Renal pelvis (tissue), 4 donors: ENCODE measurements around the gene REC114. TPM values are rescaled to one million over a fixed set of nuclear protein-coding genes. Genes with fewer than 3 reads are reported as not detected.
"Not testable (repeated sequence)": the region's sequence is repeated elsewhere in the genome, so short reads cannot be mapped to it uniquely, and the experiment has no call there.

Experiments
- DNase-seq: peaks from one replicate; pipeline ENCODE4 v3.0.0-alpha.2; 2013
- polyA plus RNA-seq, 3 donors: library from polyadenylated mRNA; unstranded; fragments of 120-200 nt; gene quantifications; one replicate each; pipeline ENCODE4 v1.2.1, GENCODE V29; 2013; ENCODE audit not compliant: insufficient read length in 3 of 3

REC114 gene
- polyA plus RNA-seq, 3 donors = 0.55 TPM; not detected in 2

- no peak for DNase-seq
Measured at GRCh38 chr15:73524919-73525318, 82.0 kb downstream of the REC114 start.

GRCh38 chr15:73527598-73527997 lies 84.6 kb downstream of the REC114 start:
- no peak for DNase-seq

- DNase-seq = no peak
Measured at GRCh38 chr15:73530649-73531048, 87.7 kb downstream of the REC114 start.

- no peak for DNase-seq
Measured at GRCh38 chr15:73538123-73538522, 95.2 kb downstream of the REC114 start.

GRCh38 chr15:73538563-73539211 lies 95.7 kb downstream of the REC114 start:
- DNase-seq = no peak

GRCh38 chr15:73539212-73540128 lies 96.5 kb downstream of the REC114 start:
- no peak for DNase-seq

- DNase-seq = no peak
Measured at GRCh38 chr15:73540161-73540560, 97.2 kb downstream of the REC114 start.

GRCh38 chr15:73541479-73541878 lies 98.5 kb downstream of the REC114 start:
- DNase-seq = no peak

GRCh38 chr15:73548925-73549324 lies 106.0 kb downstream of the REC114 start:
- DNase-seq = not testable (repeated sequence)

- no peak for DNase-seq
Measured at GRCh38 chr15:73550190-73550589, 107.2 kb downstream of the REC114 start.

GRCh38 chr15:73555080-73555479 lies 112.1 kb downstream of the REC114 start:
- DNase-seq = no peak

- DNase-seq = no peak
Measured at GRCh38 chr15:73558529-73558928, 115.6 kb downstream of the REC114 start.

- DNase-seq = peak; percentile 78
Measured at GRCh38 chr15:73560501-73561117, 117.6 kb downstream of the REC114 start.

- no peak for DNase-seq
Measured at GRCh38 chr15:73564255-73564654, 121.3 kb downstream of the REC114 start.

- DNase-seq = no peak
Measured at GRCh38 chr15:73567020-73567419, 124.1 kb downstream of the REC114 start.

- DNase-seq = no peak
Measured at GRCh38 chr15:73568564-73569280, 125.8 kb downstream of the REC114 start.

GRCh38 chr15:73569361-73569760 lies 126.4 kb downstream of the REC114 start:
- no peak for DNase-seq

GRCh38 chr15:73570355-73571032 lies 127.5 kb downstream of the REC114 start:
- no peak for DNase-seq

GRCh38 chr15:73571346-73571745 lies 128.4 kb downstream of the REC114 start:
- DNase-seq = peak; percentile 80

- no peak for DNase-seq
Measured at GRCh38 chr15:73572296-73572695, 129.3 kb downstream of the REC114 start.

GRCh38 chr15:73573037-73573436 lies 130.1 kb downstream of the REC114 start:
- DNase-seq = no peak
